Mucosa of descending colon (tissue), 3 donors: Measurements from ENCODE around the gene NMRK2. TPM values are rescaled to one million over a fixed set of nuclear protein-coding genes. Genes with fewer than 3 reads are reported as not detected.

ENCODE experiments used
- ATAC-seq: fragments of 200-7000 bp; cut with Tn5 transposase; one replicate; pipeline ENCODE4 v1.9.1; 2020; ENCODE audit warnings: mild to moderate bottlenecking, moderate library complexity
- DNase-seq, 3 donors: peaks; one replicate each; pipeline ENCODE4 v3.0.0-alpha.2; 2020
- H3K36me3 ChIP-seq: fragments of 200-600 bp; one replicate; pipeline ENCODE4 v1.8.0; 2021; ENCODE audit warnings: low read depth, mild to moderate bottlenecking
- H3K4me1 ChIP-seq: fragments of 200-600 bp; one replicate; pipeline ENCODE4 v1.8.0; 2021; ENCODE audit warnings: low read depth, mild to moderate bottlenecking
- H3K4me3 ChIP-seq: fragments of 200-600 bp; one replicate; pipeline ENCODE4 v1.8.0; 2021; ENCODE audit warnings: mild to moderate bottlenecking
- H3K9me3 ChIP-seq: fragments of 200-600 bp; one replicate; pipeline ENCODE4 v1.8.0; 2021; ENCODE audit warnings: mild to moderate bottlenecking
- CTCF ChIP-seq: fragments of 200-600 bp; IDR thresholded peaks from one replicate; pipeline ENCODE4 v1.8.0; 2022; ENCODE audit warnings: antibody characterized with exemption, mild to moderate bottlenecking
- intact Hi-C, 2 donors: fragments of 100-400 bp; cut with DNase I in 1 of 2; cut with micrococcal nuclease in 1 of 2; formaldehyde crosslinking; loops; one replicate each; pipeline versions ENCODE4 v1.11.0 to v1.11.1; 2022; cut with DNase I, micrococcal nuclease
- total RNA-seq, 3 donors: library from RNA; stranded (reverse); fragmentation: NEBNext Ultra II Directional in 2 of 3; extraction: Animal tissue kit (Norgen Biotek cat#: 25700) in 2 of 3; gene quantifications; one replicate each; pipeline versions ENCODE4 v1.2.1 to v1.2.4, GENCODE V29; 2021 to 2023
- donor health status: DM: no; HTN: no; CAD: no; lungs with moderate emphysema.
- donor health status: DM: no; HTN: no; CAD: no.
- donor health status: DM: no; HTN: yes; CAD: no.

Gene NMRK2
- total RNA-seq, 3 donors from 2014 or later = 0.36 TPM; not detected in 2

GRCh38 chr19:3958836-3959765 is 26.2 kb downstream of the NMRK2 start:
- Histone ChIP-seq H3K9me3 (no peaks in the 10 kb centered on the region), H3K36me3 (peaks cover 28% of the 10 kb centered on the region), H3K4me1 (no peaks in the 10 kb centered on the region), H3K4me3 (no peak overlapping the region)
- ATAC-seq = peak; percentile 12
- intact Hi-C loops = no loop called here
- no peak for DNase-seq
- no peak for TF ChIP-seq CTCF

- no peak for DNase-seq
- TF ChIP-seq CTCF = no peak
- H3K4me1 ChIP-seq = no peaks in the 10 kb centered on the region
- H3K4me3 ChIP-seq = no peak overlapping the region
- intact Hi-C loops = no loop called here
- H3K36me3 ChIP-seq = peaks cover 28% of the 10 kb centered on the region
- no peaks in the 10 kb centered on the region for H3K9me3 ChIP-seq
- ATAC-seq = no peak
Measured at GRCh38 chr19:3959766-3960131, 26.9 kb downstream of the NMRK2 start.

GRCh38 chr19:3961007-3961406 is 28.1 kb downstream of the NMRK2 start:
- Histone ChIP-seq H3K4me3 (no peak overlapping the region), H3K4me1 (peaks cover 3% of the 10 kb centered on the region), H3K9me3 (no peaks in the 10 kb centered on the region), H3K36me3 (peaks cover 28% of the 10 kb centered on the region)
- intact Hi-C loops = no loop called here
- no peak for TF ChIP-seq CTCF
- ATAC-seq (no peak), DNase-seq (no peak)

- TF ChIP-seq CTCF = no peak
- ATAC-seq (no peak), DNase-seq (no peak)
- peaks cover 22% of the 10 kb centered on the region for H3K36me3 ChIP-seq
- no peak overlapping the region for H3K4me3 ChIP-seq
- H3K9me3 ChIP-seq = no peaks in the 10 kb centered on the region
- peaks cover 22% of the 10 kb centered on the region for H3K4me1 ChIP-seq
- intact Hi-C loops = no loop called here
Measured at GRCh38 chr19:3963458-3964255, 30.8 kb downstream of the NMRK2 start.

- peaks cover 30% of the 10 kb centered on the region for H3K4me1 ChIP-seq
- no peak for TF ChIP-seq CTCF
- ATAC-seq = no peak
- intact Hi-C loops = no loop called here
- H3K4me3 ChIP-seq = no peak overlapping the region
- DNase-seq = no peak
- H3K9me3 ChIP-seq = no peaks in the 10 kb centered on the region
- peaks cover 14% of the 10 kb centered on the region for H3K36me3 ChIP-seq
Measured at GRCh38 chr19:3964256-3965194, 31.7 kb downstream of the NMRK2 start.
